Body of pancreas (tissue), 4 donors: ENCODE measurements around the gene PPP6R1.

Experiments used
- POLR2A ChIP-seq, 3 donors: fragments of 450-650 bp; IDR thresholded peaks; one replicate each; pipeline ENCODE4 v1.6.1; 2016; ENCODE audit warnings: antibody characterized with exemption in 3 of 3, mild to moderate bottlenecking in 2 of 3
- TF ChIP-seq, protein P1 (sequence below), 7 experiments: fragments of 450-650 bp in 4 of 7; fragments of 200-600 bp in 3 of 7; sonication (generic) in 3 of 7; IDR thresholded peaks; one replicate each; pipeline ENCODE4 v1.5.1; 2016 to 2019; ENCODE audit warnings: antibody characterized with exemption in 7 of 7

DNA sequence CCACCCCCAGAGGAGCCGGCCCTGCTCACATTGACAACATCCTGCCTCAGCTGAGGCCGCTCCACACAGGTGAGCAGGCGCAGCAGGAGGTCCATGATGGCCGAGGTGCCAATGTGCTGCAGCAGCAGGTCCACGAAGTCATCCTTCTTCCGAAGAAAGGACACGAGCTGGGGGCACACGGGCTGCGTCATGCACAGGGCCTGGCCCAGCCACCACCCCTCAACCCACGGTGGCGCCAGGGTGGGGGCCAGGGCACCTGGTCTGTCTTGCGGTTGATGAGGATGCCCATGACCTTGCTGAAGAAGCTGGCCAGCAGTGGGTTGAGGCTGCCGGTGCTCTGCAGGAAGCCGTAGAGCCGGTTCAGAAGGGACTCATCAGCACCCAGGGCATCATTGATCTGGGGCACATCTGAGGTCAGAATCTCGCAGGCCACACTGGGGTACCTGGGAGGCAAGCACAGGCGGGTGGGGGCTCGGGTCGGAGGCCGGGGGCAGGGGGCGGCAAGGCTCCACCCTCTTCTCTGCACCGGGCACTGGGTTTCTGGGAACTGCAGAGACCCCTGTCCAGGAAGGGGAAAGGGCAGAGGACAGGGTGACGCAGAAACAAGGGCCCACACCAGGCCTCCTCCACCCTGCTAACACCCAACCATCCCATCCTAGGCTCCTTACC, 13.4 kb downstream of the PPP6R1 start:
- TF ChIP-seq, protein P1, sequence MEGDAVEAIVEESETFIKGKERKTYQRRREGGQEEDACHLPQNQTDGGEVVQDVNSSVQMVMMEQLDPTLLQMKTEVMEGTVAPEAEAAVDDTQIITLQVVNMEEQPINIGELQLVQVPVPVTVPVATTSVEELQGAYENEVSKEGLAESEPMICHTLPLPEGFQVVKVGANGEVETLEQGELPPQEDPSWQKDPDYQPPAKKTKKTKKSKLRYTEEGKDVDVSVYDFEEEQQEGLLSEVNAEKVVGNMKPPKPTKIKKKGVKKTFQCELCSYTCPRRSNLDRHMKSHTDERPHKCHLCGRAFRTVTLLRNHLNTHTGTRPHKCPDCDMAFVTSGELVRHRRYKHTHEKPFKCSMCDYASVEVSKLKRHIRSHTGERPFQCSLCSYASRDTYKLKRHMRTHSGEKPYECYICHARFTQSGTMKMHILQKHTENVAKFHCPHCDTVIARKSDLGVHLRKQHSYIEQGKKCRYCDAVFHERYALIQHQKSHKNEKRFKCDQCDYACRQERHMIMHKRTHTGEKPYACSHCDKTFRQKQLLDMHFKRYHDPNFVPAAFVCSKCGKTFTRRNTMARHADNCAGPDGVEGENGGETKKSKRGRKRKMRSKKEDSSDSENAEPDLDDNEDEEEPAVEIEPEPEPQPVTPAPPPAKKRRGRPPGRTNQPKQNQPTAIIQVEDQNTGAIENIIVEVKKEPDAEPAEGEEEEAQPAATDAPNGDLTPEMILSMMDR (IDR thresholded peaks at IDR 0.05): no peak
- TF ChIP-seq POLR2A (IDR thresholded peaks at IDR 0.05): no peak
